Stimulated activated CD8-positive, alpha-beta memory T cell treated with anti-CD3 and anti-CD28 coated beads, Interleukin-12 subunit alpha, Interleukin-12 subunit beta, amount 100 ng/mL, for 1 hour (primary cell): ENCODE data around the gene RNF157.

Experiments used
- DNase-seq: peaks from one replicate; pipeline ENCODE4 v3.0.0-alpha.2; 2020; ENCODE audit warnings: low read depth

RNF157 gene

GRCh38 chr17:76140661-76141211 lies 99.6 kb downstream of the RNF157 start:
- DNase-seq: no peak

GRCh38 chr17:76139801-76140660 lies 100.3 kb downstream of the RNF157 start:
- no peak for DNase-seq

GRCh38 chr17:76138896-76139752 lies 101.2 kb downstream of the RNF157 start:
- DNase-seq: no peak

DNA sequence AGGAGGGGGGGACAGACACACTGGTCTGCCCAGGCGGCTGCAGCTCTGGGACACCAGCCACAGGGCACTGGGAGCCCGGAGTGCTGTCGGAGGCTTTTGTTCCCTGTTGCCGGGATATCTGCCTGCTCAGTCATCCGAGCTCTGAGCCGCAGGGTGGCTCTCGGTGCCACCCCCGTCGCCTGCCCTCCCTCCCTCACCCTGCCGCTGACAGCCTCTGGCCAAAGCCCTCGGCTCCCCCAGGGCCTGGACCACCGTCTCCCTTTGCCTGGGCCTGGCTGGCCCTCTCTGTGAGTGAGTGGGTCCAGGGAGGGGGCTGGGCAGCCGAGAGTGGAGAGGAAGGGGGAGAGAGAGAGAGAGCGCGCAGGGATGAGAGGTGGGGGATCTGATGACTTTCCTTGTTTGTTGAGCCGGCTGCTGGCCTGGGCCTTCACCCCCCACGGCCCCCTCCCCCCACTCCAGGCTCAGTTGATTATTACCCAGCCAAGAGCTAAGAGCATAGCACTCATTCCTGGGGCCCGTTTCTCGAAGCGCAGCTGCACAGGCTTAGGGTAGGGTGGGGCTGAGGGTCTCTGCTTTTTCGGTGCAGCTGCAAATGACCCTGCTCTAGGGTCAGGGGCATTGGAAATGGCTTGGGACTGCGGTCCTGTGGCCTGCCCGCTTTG lies 101.9 kb downstream of the RNF157 start:
- no peak for DNase-seq

GRCh38 chr17:76137351-76138233 lies 102.7 kb downstream of the RNF157 start:
- no peak for DNase-seq

DNA sequence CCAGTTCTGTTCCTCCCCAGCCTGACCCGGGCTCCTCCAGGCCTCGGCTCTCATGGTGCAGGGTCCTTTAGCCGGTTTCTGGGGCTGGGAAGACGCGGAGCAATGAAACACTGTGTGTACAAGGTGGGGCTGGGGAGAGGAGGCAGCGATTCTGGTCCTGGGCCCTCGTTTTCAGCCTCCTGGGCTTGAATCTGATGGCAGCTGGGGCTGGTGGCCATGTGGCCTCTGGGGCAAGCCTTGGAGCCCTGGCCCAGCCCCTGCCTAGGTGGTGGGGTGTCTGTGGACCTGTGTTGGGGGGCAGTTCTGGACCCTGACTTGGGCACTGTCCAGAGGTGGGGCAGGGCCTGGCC lies 103.3 kb downstream of the RNF157 start:
- DNase-seq: no peak

- no peak for DNase-seq
Observed at GRCh38 chr17:76136276-76137000, 103.9 kb downstream of the RNF157 start.

GRCh38 chr17:76135810-76136188 lies 104.5 kb downstream of the RNF157 start:
- no peak for DNase-seq

- no peak for DNase-seq
Observed at GRCh38 chr17:76134911-76135809, 105.1 kb downstream of the RNF157 start.

GRCh38 chr17:76132574-76133338 lies 107.5 kb downstream of the RNF157 start:
- no peak for DNase-seq

- DNase-seq: no peak
Observed at GRCh38 chr17:76131692-76132573, 108.4 kb downstream of the RNF157 start.

- DNase-seq: no peak
Observed at GRCh38 chr17:76131051-76131691, 109.1 kb downstream of the RNF157 start.

- no peak for DNase-seq
Observed at GRCh38 chr17:76130473-76130872, 109.8 kb downstream of the RNF157 start.

GRCh38 chr17:76125922-76126321 lies 114.4 kb downstream of the RNF157 start:
- DNase-seq: no peak

GRCh38 chr17:76125391-76125675 lies 115.0 kb downstream of the RNF157 start:
- no peak for DNase-seq

- no peak for DNase-seq
Observed at GRCh38 chr17:76124582-76125390, 115.5 kb downstream of the RNF157 start.
